SU-DHL-6 (cell line): ENCODE measurements around the gene USP17L20.
"Not testable (repeated sequence)": the region's sequence is repeated elsewhere in the genome, so short reads cannot be mapped to it uniquely, and the experiment has no call there.

ENCODE experiments used
- H2AFZ ChIP-seq: fragments of 200-600 bp; sonication (generic); 2 replicates; pipeline ENCODE4 v1.6.1; 2014; ENCODE audit warnings: low read depth, mild to moderate bottlenecking, moderate library complexity, mixed read lengths, antibody characterized with exemption, low read length; ENCODE audit not compliant: severe bottlenecking
- H3F3A ChIP-seq: fragments of 200-600 bp; shearing (Covaris generic); 2 replicates; pipeline ENCODE4 v1.6.0; 2016; ENCODE audit warnings: antibody characterized with exemption, mild to moderate bottlenecking; ENCODE audit not compliant: insufficient read depth
- H3K27ac ChIP-seq: fragments of 200-600 bp; sonication (generic); 2 replicates; pipeline ENCODE4 v1.5.1; 2016; ENCODE audit warnings: low read depth, mild to moderate bottlenecking, low read length, moderate library complexity, mixed read lengths
- H3K27me3 ChIP-seq: fragments of 200-600 bp; sonication (generic), shearing (Covaris generic); 2 replicates; pipeline ENCODE4 v1.6.0; 2014; ENCODE audit warnings: mild to moderate bottlenecking, low read length
- H3K36me3 ChIP-seq: fragments of 200-600 bp; sonication (generic); 2 replicates; pipeline ENCODE4 v1.6.1; 2014; ENCODE audit warnings: mild to moderate bottlenecking, low read length, mixed read lengths
- H3K4me2 ChIP-seq: fragments of 300-600, 200-600 bp; shearing (Covaris generic), sonication (generic); 2 replicates; pipeline ENCODE4 v1.6.0; 2014; ENCODE audit warnings: low read length, low read depth, mild to moderate bottlenecking; ENCODE audit not compliant: poor library complexity, severe bottlenecking
- H3K4me3 ChIP-seq: fragments of 200-600 bp; sonication (generic); 2 replicates; pipeline ENCODE4 v1.5.1; 2014; ENCODE audit warnings: antibody characterized with exemption, low read length, mild to moderate bottlenecking, mixed read lengths; ENCODE audit not compliant: insufficient read depth, poor library complexity, severe bottlenecking
- H3K79me2 ChIP-seq: fragments of 200-600 bp; sonication (generic); 2 replicates; pipeline ENCODE4 v1.6.1; 2014; ENCODE audit warnings: mild to moderate bottlenecking, low read length, moderate library complexity; ENCODE audit not compliant: insufficient read depth
- H3K9ac ChIP-seq: fragments of 200-600 bp; sonication (generic); 2 replicates; pipeline ENCODE4 v1.7.0; 2014; ENCODE audit warnings: mild to moderate bottlenecking, low read length
- H3K9me2 ChIP-seq: fragments of 200-600 bp; sonication (generic); replicated peaks from 2 replicates; pipeline ENCODE4 v1.6.1; 2014; ENCODE audit warnings: low read length; ENCODE audit not compliant: insufficient read depth
- H3K9me3 ChIP-seq: fragments of 200-600 bp; sonication (generic); 2 replicates; pipeline ENCODE4 v1.6.1; 2014; ENCODE audit warnings: low read length, mixed read lengths; ENCODE audit not compliant: insufficient read depth
- H4K20me1 ChIP-seq: fragments of 200-600 bp; sonication (generic); 2 replicates; pipeline ENCODE4 v1.6.1; 2014; ENCODE audit warnings: low read depth, mild to moderate bottlenecking, antibody characterized with exemption, low read length, moderate library complexity, mixed read lengths

Gene USP17L20

DNA sequence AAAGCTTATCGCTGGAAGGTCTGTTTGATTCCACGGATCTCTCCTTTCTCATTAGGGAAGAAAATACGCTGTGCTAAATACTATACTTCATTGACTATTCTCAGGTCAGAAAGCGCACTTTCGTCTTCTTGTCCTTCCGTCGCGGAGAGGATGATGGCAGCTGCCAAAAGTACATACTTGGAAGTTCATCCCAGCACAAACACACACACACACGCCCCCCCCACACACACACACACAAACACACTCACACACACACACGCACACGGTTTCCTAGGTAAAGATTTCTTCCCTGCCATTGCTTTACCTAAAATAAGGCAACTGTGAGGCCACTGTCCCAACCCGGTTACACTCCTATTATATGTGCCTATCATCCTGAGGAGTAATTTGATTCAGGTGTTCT lies 19.5 kb upstream of the USP17L20 start:
- H3K36me3 ChIP-seq, H3K9ac ChIP-seq, H4K20me1 ChIP-seq, H3K9me3 ChIP-seq, H3F3A ChIP-seq, H3K4me3 ChIP-seq, H3K79me2 ChIP-seq, H3K4me2 ChIP-seq, H3K9me2 ChIP-seq, H3K27me3 ChIP-seq, H2AFZ ChIP-seq, H3K27ac ChIP-seq: not testable (repeated sequence)

DNA sequence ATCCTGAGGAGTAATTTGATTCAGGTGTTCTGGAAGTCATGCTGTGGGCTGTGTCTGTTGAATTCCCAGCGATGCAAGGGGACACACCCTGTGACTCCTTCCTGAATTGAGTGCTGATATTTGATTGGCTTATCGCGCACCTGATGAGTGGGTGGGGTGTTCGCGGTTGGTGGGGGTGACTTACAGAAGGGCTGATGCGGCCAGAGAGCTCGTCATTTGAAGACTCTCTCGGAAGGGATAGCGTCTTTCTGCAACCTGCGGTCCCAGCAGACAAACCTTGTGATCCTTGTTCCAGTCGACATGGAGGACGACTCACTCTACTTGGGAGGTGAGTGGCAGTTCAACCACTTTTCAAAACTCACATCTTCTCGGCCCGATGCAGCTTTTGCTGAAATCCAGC lies 14.3 kb upstream of the USP17L20 start, which contains the start of gene USP17L17:
USP17L17 (plus strand) TSS at position 301 of the 400 bp plus-strand sequence; CDS start at position 301, 0 bp downstream.
- H3K9ac ChIP-seq, H3K4me3 ChIP-seq, H3K9me3 ChIP-seq, H3K27ac ChIP-seq, H3K27me3 ChIP-seq, H3K79me2 ChIP-seq, H3K4me2 ChIP-seq, H3F3A ChIP-seq, H3K36me3 ChIP-seq, H3K9me2 ChIP-seq, H2AFZ ChIP-seq, H4K20me1 ChIP-seq: not testable (repeated sequence)

- not testable (repeated sequence) for H3K4me2 ChIP-seq, H3K36me3 ChIP-seq, H2AFZ ChIP-seq, H3K27me3 ChIP-seq, H3K27ac ChIP-seq, H3K9ac ChIP-seq, H3K9me2 ChIP-seq, H4K20me1 ChIP-seq, H3K9me3 ChIP-seq, H3F3A ChIP-seq, H3K79me2 ChIP-seq, H3K4me3 ChIP-seq
These were observed 9.8 kb upstream of the USP17L20 start, which contains the start of gene USP17L18 for GRCh38 chr4:9247953-9248680. Gene USP17L18, plus strand, starts transcription at chr4:9248630. Its CDS starts 0 bp downstream, at chr4:9248630.

DNA sequence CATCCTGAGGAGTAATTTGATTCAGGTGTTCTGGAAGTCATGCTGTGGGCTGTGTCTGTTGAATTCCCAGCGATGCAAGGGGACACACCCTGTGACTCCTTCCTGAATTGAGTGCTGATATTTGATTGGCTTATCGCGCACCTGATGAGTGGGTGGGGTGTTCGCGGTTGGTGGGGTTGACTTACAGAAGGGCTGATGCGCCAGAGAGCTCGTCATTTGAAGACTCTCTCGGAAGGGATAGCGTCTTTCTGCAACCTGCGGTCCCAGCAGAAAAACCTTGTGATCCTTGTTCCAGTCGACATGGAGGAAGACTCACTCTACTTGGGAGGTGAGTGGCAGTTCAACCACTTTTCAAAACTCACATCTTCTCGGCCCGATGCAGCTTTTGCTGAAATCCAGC lies 4.8 kb upstream of the USP17L20 start, which contains the start of gene USP17L19:
USP17L19 (plus strand) TSS at position 301 of the 400 bp plus-strand sequence; CDS start at position 301, 0 bp downstream.
- H3K79me2 ChIP-seq, H3K9ac ChIP-seq, H3K27me3 ChIP-seq, H2AFZ ChIP-seq, H3K9me2 ChIP-seq, H3K9me3 ChIP-seq, H3K4me3 ChIP-seq, H3K27ac ChIP-seq, H4K20me1 ChIP-seq, H3F3A ChIP-seq, H3K36me3 ChIP-seq, H3K4me2 ChIP-seq: not testable (repeated sequence)

GRCh38 chr4:9262572-9262971 lies 4.6 kb downstream of the USP17L20 start, which contains the start of gene USP17L21:
Gene USP17L21, plus strand, starts transcription at chr4:9262872. Its CDS starts 0 bp downstream, at chr4:9262872.
- H3K79me2 ChIP-seq, H3K4me3 ChIP-seq, H3K27me3 ChIP-seq, H3K9me2 ChIP-seq, H3K9me3 ChIP-seq, H3F3A ChIP-seq, H3K4me2 ChIP-seq, H2AFZ ChIP-seq, H4K20me1 ChIP-seq, H3K9ac ChIP-seq, H3K27ac ChIP-seq, H3K36me3 ChIP-seq: not testable (repeated sequence)

DNA sequence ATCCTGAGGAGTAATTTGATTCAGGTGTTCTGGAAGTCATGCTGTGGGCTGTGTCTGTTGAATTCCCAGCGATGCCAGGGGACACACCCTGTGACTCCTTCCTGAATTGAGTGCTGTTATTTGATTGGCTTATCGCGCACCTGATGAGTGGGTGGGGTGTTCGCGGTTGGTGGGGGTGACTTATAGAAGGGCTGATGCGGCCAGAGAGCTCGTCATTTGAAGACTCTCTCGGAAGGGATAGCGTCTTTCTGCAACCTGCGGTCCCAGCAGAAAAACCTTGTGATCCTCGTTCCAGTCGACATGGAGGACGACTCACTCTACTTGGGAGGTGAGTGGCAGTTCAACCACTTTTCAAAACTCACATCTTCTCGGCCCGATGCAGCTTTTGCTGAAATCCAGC lies 9.4 kb downstream of the USP17L20 start, which contains the start of gene USP17L22:
USP17L22 (plus strand) TSS at position 301 of the 400 bp plus-strand sequence; CDS start at position 301, 0 bp downstream.
- not testable (repeated sequence) for H3K9me3 ChIP-seq, H3K9me2 ChIP-seq, H3K27ac ChIP-seq, H3K4me2 ChIP-seq, H4K20me1 ChIP-seq, H3K27me3 ChIP-seq, H3F3A ChIP-seq, H3K4me3 ChIP-seq, H3K36me3 ChIP-seq, H3K79me2 ChIP-seq, H3K9ac ChIP-seq, H2AFZ ChIP-seq

DNA sequence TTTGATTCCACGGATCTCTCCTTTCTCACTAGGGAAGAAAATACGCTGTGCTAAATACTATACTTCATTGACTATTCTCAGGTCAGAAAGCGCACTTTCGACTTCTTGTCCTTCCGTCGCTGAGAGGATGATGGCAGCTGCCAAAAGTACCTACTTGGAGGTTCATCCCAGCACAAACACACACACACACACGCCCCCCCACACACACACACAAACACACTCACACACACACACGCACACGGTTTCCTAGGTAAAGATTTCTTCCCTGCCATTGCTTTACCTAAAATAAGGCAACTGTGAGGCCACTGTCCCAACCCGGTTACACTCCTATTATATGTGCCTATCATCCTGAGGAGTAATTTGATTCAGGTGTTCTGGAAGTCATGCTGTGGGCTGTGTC lies 13.8 kb downstream of the USP17L20 start:
- not testable (repeated sequence) for H3K9me3 ChIP-seq, H3F3A ChIP-seq, H3K27ac ChIP-seq, H2AFZ ChIP-seq, H3K27me3 ChIP-seq, H3K36me3 ChIP-seq, H3K79me2 ChIP-seq, H3K4me3 ChIP-seq, H3K4me2 ChIP-seq, H3K9me2 ChIP-seq, H3K9ac ChIP-seq, H4K20me1 ChIP-seq
